SKM-1 (cell line): Measurements from ENCODE around the gene SBNO2.
A peak's percentile ranks its signal among the peaks of the same experiment; 100 is the strongest.
"Not testable (repeated sequence)": the region's sequence is repeated elsewhere in the genome, so short reads cannot be mapped to it uniquely, and the experiment has no call there.

Experiments used
- DNase-seq: peaks from one replicate; lab custom pipeline; 2025; ENCODE audit not compliant: unreplicated experiment; lab: John Stamatoyannopoulos, UW

Gene SBNO2

GRCh38 chr19:1206864-1207450 lies 32.9 kb upstream of the SBNO2 start:
- no peak for DNase-seq

- DNase-seq, result no peak
Measured at GRCh38 chr19:1206150-1206863, 32.2 kb upstream of the SBNO2 start.

DNA sequence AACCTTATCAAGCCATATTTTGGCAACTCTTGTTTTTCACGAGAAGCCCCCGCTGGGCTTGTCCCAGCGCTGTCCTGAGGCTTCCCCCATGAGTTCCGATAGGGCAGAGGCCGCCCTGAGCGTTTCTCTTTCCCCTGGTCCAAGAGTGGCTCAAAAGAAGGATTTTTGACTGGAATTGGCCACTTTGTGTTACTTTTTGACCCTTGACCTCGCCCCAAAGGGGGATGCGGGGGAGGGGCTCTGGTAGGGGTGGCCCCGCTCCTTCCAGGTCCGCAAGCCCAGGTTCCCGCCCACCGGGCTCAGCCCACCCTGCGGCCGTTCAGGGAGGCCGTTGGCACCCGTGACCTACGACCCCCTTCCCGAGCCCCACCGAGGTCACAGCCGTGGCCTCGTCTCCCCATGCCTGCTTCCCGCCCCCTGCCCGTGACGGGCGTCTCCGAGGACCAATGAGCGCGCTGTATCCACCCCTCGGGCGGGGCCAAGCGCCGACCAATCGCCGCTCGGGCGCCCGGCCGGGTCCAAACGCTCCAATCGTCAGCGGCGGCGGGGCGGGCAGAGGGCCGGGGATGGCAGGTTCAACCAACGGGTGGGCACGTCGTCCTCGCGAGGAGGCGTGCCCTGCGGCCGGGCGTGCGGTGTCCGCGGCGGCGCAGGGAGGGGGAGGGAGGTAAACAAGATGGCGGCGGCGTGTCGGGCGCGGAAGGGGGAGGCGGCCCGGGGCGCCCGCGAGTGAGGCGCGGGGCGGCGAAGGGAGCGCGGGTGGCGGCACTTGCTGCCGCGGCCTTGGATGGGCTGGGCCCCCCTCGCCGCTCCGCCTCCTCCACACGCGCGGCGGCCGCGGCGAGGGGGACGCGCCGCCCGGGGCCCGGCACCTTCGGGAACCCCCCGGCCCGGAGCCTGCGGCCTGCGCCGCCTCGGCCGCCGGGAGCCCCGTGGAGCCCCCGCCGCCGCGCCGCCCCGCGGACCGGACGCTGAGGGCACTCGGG lies 31.3 kb upstream of the SBNO2 start, which contains the start of gene STK11:
STK11 (plus strand) TSS at position 665 of the 986 bp plus-strand sequence. CDS start 1,136 bp downstream, outside the sequence.
- peak; percentile 88 for DNase-seq

GRCh38 chr19:1200614-1201013 lies 26.5 kb upstream of the SBNO2 start:
- DNase-seq, result not testable (repeated sequence)

GRCh38 chr19:1199531-1199930 lies 25.5 kb upstream of the SBNO2 start:
- DNase-seq, result no peak

GRCh38 chr19:1189419-1189818 lies 15.4 kb upstream of the SBNO2 start:
- DNase-seq, result no peak

DNA sequence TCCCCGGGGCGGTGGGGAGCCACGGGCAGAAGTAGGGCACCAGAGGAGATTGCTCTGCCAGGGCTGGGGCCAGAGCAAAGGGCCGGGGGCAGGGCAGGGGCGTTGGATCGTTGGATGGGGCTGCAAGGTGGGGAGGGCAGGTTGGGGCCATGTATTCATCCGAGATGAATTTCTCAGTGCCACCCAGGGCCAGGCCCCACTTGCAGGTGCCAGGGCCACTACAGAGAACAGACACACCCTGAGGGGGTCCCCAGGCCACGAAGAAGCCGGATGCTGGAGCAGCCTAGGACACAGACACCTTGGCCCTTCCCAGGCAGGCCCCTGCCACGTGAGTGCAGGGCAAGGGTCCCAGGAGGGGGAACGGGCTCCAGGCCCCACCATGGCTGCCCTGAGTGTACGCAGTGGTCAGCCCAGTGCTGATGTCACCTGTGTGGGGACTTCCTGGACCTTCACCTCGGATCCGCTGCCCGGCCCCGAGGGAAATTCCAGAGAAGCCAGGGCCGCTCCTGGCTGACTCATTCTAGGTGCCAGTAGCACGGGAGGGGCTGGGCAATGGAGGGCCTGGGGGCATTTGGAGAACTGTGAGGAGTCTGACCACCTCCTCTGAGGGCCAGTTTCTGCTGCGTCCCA lies 9.6 kb upstream of the SBNO2 start:
- no peak for DNase-seq

- DNase-seq, result no peak
Measured at GRCh38 chr19:1182727-1183126, 8.7 kb upstream of the SBNO2 start.

DNA sequence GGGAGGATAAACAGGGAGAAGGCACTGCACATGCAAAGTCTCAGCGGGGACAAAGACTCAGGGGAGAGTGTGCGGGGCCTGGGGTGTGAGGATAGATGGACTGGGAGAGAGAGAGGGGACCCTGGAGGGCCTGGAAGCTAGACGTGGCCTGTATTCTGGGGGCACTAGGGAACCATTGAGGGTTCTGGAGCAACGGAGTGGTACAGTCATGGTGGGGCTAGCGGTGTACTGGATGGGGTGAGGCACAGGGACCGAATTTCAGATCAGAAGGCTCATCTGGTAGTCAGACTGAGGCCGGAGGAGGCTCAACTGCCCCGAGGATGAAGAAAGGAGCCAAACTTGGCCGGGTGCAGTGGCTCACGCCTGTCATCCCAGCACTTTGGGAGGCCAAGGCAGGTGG lies 8.0 kb upstream of the SBNO2 start:
- DNase-seq, result no peak

- DNase-seq, result no peak
Measured at GRCh38 chr19:1181606-1182005, 7.5 kb upstream of the SBNO2 start.

- peak; percentile 37 for DNase-seq
Measured at GRCh38 chr19:1177322-1178114, 3.5 kb upstream of the SBNO2 start.

GRCh38 chr19:1173159-1173844 lies 766 bp downstream of the SBNO2 start:
- DNase-seq, result no peak

GRCh38 chr19:1172353-1173158 lies 1.5 kb downstream of the SBNO2 start:
- DNase-seq, result no peak

DNA sequence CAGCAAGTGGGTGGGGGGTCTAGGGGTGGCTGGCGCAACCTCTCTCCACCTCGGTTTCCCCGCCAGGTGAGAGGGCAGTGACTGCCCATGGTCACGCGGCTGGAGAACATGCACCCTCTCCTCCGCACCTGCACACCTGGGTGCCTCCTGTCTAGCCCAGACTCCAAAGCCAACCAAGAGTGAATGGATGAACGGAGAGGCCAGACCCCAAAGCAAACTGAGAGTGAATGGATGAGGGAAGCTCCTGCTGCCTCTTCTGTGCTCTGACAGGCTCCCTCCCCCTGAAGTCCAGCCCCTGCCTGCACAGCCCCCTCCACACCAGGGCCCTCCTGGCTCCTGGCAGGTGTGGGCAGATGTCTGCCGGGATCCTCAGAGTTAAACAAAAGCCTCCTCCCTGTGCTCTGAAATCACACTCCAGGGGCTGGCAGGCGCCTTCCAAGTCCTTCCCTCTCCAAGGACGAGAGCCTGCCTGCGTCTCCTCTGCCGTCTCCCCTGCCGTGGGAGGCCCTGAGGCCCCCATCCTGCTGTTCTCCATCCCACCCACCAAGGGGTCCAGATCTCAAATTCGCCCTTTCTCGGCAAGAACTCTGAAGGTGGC lies 2.2 kb downstream of the SBNO2 start:
- no peak for DNase-seq

GRCh38 chr19:1170938-1171754 lies 2.9 kb downstream of the SBNO2 start:
- no peak for DNase-seq

DNA sequence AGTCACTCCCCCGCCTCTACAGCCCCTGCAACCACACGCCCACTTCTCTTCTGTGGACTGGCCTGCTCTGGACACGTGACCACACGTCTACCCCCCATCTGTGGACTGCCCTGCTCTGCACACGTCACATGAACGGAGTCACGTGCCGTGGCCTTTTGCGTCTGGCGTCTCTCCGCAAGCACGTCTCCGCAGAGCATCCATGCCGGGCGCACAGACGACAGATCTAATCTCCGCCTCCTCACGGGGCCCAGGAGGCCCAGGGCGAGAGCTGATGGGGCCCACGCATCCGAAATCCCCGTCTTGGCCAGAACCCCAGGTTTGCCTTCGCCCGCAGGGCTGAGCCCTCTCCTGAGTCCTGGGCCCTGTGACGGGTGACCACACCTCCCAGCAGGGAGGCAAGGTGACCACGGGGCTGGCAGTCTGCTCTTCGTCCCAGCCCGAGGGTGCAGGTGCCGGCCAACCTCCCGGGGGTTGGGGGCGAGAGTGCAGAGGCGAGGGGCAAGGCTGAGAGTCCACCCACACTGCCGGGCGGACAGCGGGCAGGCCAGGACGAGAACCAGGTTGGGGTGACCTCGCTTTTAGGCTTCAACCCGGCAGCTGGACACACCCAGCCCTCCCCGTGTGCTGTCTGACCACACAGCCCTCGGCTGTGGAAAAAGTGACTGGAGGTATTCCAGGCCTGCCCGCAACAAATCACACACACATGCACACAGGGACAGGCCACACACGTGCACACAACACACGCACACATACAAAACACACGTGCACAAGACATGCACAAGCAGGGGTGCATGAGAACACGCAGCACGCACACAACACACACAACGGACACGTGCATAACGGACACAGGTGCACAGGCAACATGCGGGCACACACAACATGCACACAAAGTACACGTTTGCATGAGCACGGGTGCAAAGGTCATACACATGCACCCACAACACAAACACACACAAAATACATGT lies 3.9 kb downstream of the SBNO2 start:
- no peak for DNase-seq

GRCh38 chr19:1169411-1169791 lies 4.7 kb downstream of the SBNO2 start:
- DNase-seq, result no peak
